Astrocyte (in vitro differentiated cells and primary cell): ENCODE measurements around the gene MYO15B. TPM values are rescaled to one million over a fixed set of nuclear protein-coding genes. Genes with fewer than 3 reads are reported as not detected.

Experiments used
- DNase-seq: peaks from one replicate; pipeline ENCODE4 v3.0.0-alpha.2; 2010; ENCODE audit warnings: low read depth
- FAIRE-seq: peaks from 2 replicates; lab custom pipeline; 2011; peaks lifted over from hg19 to GRCh38; lab: Jason Lieb, UNC
- H2AFZ ChIP-seq: 2 replicates; pipeline ENCODE4 v1.6.0; 2012; ENCODE audit warnings: low read depth, low read length, inconsistent platforms
- H3K27ac ChIP-seq: 2 replicates; pipeline ENCODE4 v1.5.1; 2011; ENCODE audit warnings: low read depth, low read length, inconsistent platforms
- H3K27me3 ChIP-seq: 2 replicates; pipeline ENCODE4 v1.6.0; 2011; ENCODE audit warnings: low read length, inconsistent platforms; ENCODE audit not compliant: insufficient read depth
- H3K36me3 ChIP-seq: 2 replicates; pipeline ENCODE4 v1.5.1; 2011; ENCODE audit warnings: low read length, inconsistent platforms; ENCODE audit not compliant: insufficient read depth
- H3K4me1 ChIP-seq: 2 replicates; pipeline ENCODE4 v1.5.1; 2011; ENCODE audit warnings: low read length, inconsistent platforms; ENCODE audit not compliant: insufficient read depth
- H3K4me2 ChIP-seq: 2 replicates; pipeline ENCODE4 v1.6.0; 2012; ENCODE audit warnings: low read length, inconsistent platforms
- H3K4me3 ChIP-seq: 2 replicates; pipeline ENCODE4 v1.5.1; 2011; ENCODE audit warnings: low read depth, mild to moderate bottlenecking, low read length, inconsistent platforms; ENCODE audit not compliant: insufficient read depth
- H3K79me2 ChIP-seq: 2 replicates; pipeline ENCODE4 v1.6.0; 2012; ENCODE audit warnings: mild to moderate bottlenecking, low read length, inconsistent platforms; ENCODE audit not compliant: insufficient read depth
- H3K9ac ChIP-seq: 2 replicates; pipeline ENCODE4 v1.6.0; 2012; ENCODE audit warnings: mild to moderate bottlenecking, low read length, inconsistent platforms
- H3K9me3 ChIP-seq: 2 replicates; pipeline ENCODE4 v1.5.1; 2012; ENCODE audit warnings: low read depth, mild to moderate bottlenecking, low read length, inconsistent platforms; ENCODE audit not compliant: insufficient read depth
- H4K20me1 ChIP-seq: 2 replicates; pipeline ENCODE4 v1.6.0; 2012; ENCODE audit warnings: low read length, inconsistent platforms; ENCODE audit not compliant: insufficient read depth
- H3K27ac Mint-ChIP-seq: one replicate; pipeline ENCODE4 v1.8.0; 2021; ENCODE audit warnings: mild to moderate bottlenecking, mixed read lengths; ENCODE audit not compliant: unreplicated experiment
- H3K27me3 Mint-ChIP-seq: one replicate; pipeline ENCODE4 v1.8.0; 2021; ENCODE audit warnings: low read depth, mixed read lengths; ENCODE audit not compliant: unreplicated experiment
- H3K36me3 Mint-ChIP-seq: one replicate; pipeline ENCODE4 v1.8.0; 2021; ENCODE audit warnings: low read depth, mixed read lengths; ENCODE audit not compliant: unreplicated experiment
- H3K4me1 Mint-ChIP-seq: one replicate; pipeline ENCODE4 v1.8.0; 2021; ENCODE audit warnings: low read depth, mixed read lengths; ENCODE audit not compliant: unreplicated experiment
- H3K4me3 Mint-ChIP-seq: one replicate; pipeline ENCODE4 v1.8.0; 2021; ENCODE audit warnings: mild to moderate bottlenecking, moderate library complexity, mixed read lengths; ENCODE audit not compliant: unreplicated experiment
- H3K9me3 Mint-ChIP-seq: one replicate; pipeline ENCODE4 v1.8.0; 2021; ENCODE audit warnings: mild to moderate bottlenecking, mixed read lengths; ENCODE audit not compliant: unreplicated experiment
- CTCF ChIP-seq: IDR thresholded peaks from 2 replicates; pipeline ENCODE4 v1.5.1; 2011; ENCODE audit warnings: low read depth, mild to moderate bottlenecking, inconsistent platforms, low read length, moderate library complexity; ENCODE audit not compliant: insufficient read depth
- EZH2 ChIP-seq: IDR thresholded peaks from 2 replicates; pipeline ENCODE4 v1.6.1; 2012; ENCODE audit warnings: mild to moderate bottlenecking, low read length, inconsistent platforms; ENCODE audit not compliant: insufficient read depth
- total RNA-seq: library from RNA; stranded (reverse); gene quantifications from 2 replicates; pipeline ENCODE4 v1.2.1, GENCODE V29; 2021

Gene MYO15B
- total RNA-seq, 1 donor from 2014 or later, result 3.5 TPM

- Histone ChIP-seq H3K9ac (no peak overlapping the region), H3K4me1 (no peaks in the 10 kb centered on the region), H3K4me2 (no peak overlapping the region), H3K27ac (no peak overlapping the region), H3K9me3 (no peaks in the 10 kb centered on the region), H3K27me3 (no peaks in the 10 kb centered on the region), H3K79me2 (no peaks in the 10 kb centered on the region), H4K20me1 (no peaks in the 10 kb centered on the region), H3K36me3 (no peaks in the 10 kb centered on the region), H3K4me3 (no peak overlapping the region), H2AFZ (no peak overlapping the region)
- no peak overlapping the region for H3K4me3 Mint-ChIP-seq
- peaks cover 1% of the 10 kb centered on the region for H3K4me1 Mint-ChIP-seq
- FAIRE-seq (no peak), DNase-seq (no peak)
- H3K27ac Mint-ChIP-seq, result peak overlapping the region; percentile 77
- H3K27me3 Mint-ChIP-seq, result peaks cover 4% of the 10 kb centered on the region
- H3K9me3 Mint-ChIP-seq, result no peaks in the 10 kb centered on the region
- no peak for TF ChIP-seq EZH2
- no peak for TF ChIP-seq CTCF
- H3K36me3 Mint-ChIP-seq, result no peaks in the 10 kb centered on the region
These were observed 14.7 kb upstream of the MYO15B start for GRCh38 chr17:75572713-75573539.

GRCh38 chr17:75573540-75573957, 14.1 kb upstream of the MYO15B start:
- DNase-seq (no peak), FAIRE-seq (no peak)
- Histone ChIP-seq H3K4me1 (no peaks in the 10 kb centered on the region), H3K9me3 (no peaks in the 10 kb centered on the region), H3K79me2 (no peaks in the 10 kb centered on the region), H2AFZ (no peak overlapping the region), H3K36me3 (no peaks in the 10 kb centered on the region), H3K4me3 (no peak overlapping the region), H3K4me2 (no peak overlapping the region), H3K27ac (no peak overlapping the region), H3K27me3 (no peaks in the 10 kb centered on the region), H3K9ac (no peak overlapping the region), H4K20me1 (no peaks in the 10 kb centered on the region)
- H3K27ac Mint-ChIP-seq, result no peak overlapping the region
- H3K36me3 Mint-ChIP-seq, result no peaks in the 10 kb centered on the region
- H3K4me1 Mint-ChIP-seq, result peaks cover 1% of the 10 kb centered on the region
- H3K27me3 Mint-ChIP-seq, result peaks cover 4% of the 10 kb centered on the region
- no peak overlapping the region for H3K4me3 Mint-ChIP-seq
- H3K9me3 Mint-ChIP-seq, result no peaks in the 10 kb centered on the region
- TF ChIP-seq CTCF (no peak), EZH2 (no peak)

GRCh38 chr17:75573994-75574393, 13.6 kb upstream of the MYO15B start:
- no peaks in the 10 kb centered on the region for H3K36me3 Mint-ChIP-seq
- no peaks in the 10 kb centered on the region for H3K27me3 ChIP-seq
- TF ChIP-seq EZH2, result no peak
- no peak for TF ChIP-seq CTCF
- no peak overlapping the region for H3K4me3 ChIP-seq
- no peaks in the 10 kb centered on the region for H3K36me3 ChIP-seq
- no peaks in the 10 kb centered on the region for H3K79me2 ChIP-seq
- H2AFZ ChIP-seq, result no peak overlapping the region
- FAIRE-seq, result no peak
- no peak overlapping the region for H3K4me2 ChIP-seq
- H3K4me3 Mint-ChIP-seq, result no peak overlapping the region
- no peaks in the 10 kb centered on the region for H3K9me3 ChIP-seq
- H3K4me1 ChIP-seq, result no peaks in the 10 kb centered on the region
- no peaks in the 10 kb centered on the region for H3K9me3 Mint-ChIP-seq
- H3K4me1 Mint-ChIP-seq, result peaks cover 1% of the 10 kb centered on the region
- no peak overlapping the region for H3K9ac ChIP-seq
- DNase-seq, result no peak
- no peak overlapping the region for H3K27ac ChIP-seq
- H4K20me1 ChIP-seq, result no peaks in the 10 kb centered on the region
- peaks cover 4% of the 10 kb centered on the region for H3K27me3 Mint-ChIP-seq
- H3K27ac Mint-ChIP-seq, result no peak overlapping the region
